HepG2 (cell line): ENCODE results near the gene MINDY1. TPM values are rescaled to one million over a fixed set of nuclear protein-coding genes. Genes with fewer than 3 reads are reported as not detected.

Source experiments
- FOXO4 ChIP-seq: sonication (generic); formaldehyde crosslinking; conservative IDR thresholded peaks from 2 replicates; pipeline ENCODE4 v1.8.1; 2023; ENCODE audit warnings: missing genetic modification reagents
- FOXP1 ChIP-seq, 2 experiments: fragments of 450-650 bp in 1 of 2; IDR thresholded peaks; 2 replicates each; pipeline ENCODE4 v1.6.1; 2017 to 2018; ENCODE audit warnings: antibody characterized with exemption in 1 of 2
- GATAD2A ChIP-seq: IDR thresholded peaks from 2 replicates; pipeline ENCODE4 v1.6.1; 2016
- PHB2 ChIP-seq: fragments of 450-650 bp; IDR thresholded peaks from 2 replicates; pipeline ENCODE4 v1.6.1; 2018; ENCODE audit not compliant: partially characterized antibody
- TSC22D2 ChIP-seq: sonication (generic); formaldehyde crosslinking; IDR thresholded peaks from 2 replicates; pipeline ENCODE4 v1.5.1; 2020; ENCODE audit warnings: missing genetic modification reagents, mild to moderate bottlenecking, borderline replicate concordance
- YEATS2 ChIP-seq: sonication (generic); formaldehyde crosslinking; IDR thresholded peaks from 2 replicates; pipeline ENCODE4 v1.4.0; 2020; ENCODE audit warnings: missing genetic modification reagents, borderline replicate concordance
- ZBTB7A ChIP-seq: sonication (generic); formaldehyde crosslinking; IDR thresholded peaks from 2 replicates; pipeline ENCODE4 v1.8.0; 2022; ENCODE audit warnings: mild to moderate bottlenecking, missing genetic modification reagents
- ZFYVE20 ChIP-seq: sonication (generic); formaldehyde crosslinking; IDR thresholded peaks from 2 replicates; pipeline ENCODE4 v1.8.0; 2023; ENCODE audit warnings: low read depth, mild to moderate bottlenecking, moderate library complexity, missing genetic modification reagents, borderline replicate concordance
- ZNF10 ChIP-seq: sonication (generic); formaldehyde crosslinking; IDR thresholded peaks from 2 replicates; pipeline ENCODE4 v1.4.0; 2020; ENCODE audit warnings: mild to moderate bottlenecking, low read depth, missing genetic modification reagents, borderline replicate concordance
- ZNF12 ChIP-seq: sonication (generic); formaldehyde crosslinking; IDR thresholded peaks from 2 replicates; pipeline ENCODE4 v1.5.0; 2020; ENCODE audit warnings: missing genetic modification reagents
- ZNF589 ChIP-seq: sonication (generic); formaldehyde crosslinking; conservative IDR thresholded peaks from 2 replicates; pipeline ENCODE4 v1.8.0; 2022; ENCODE audit warnings: mild to moderate bottlenecking, moderate library complexity, missing genetic modification reagents
- ZNF687 ChIP-seq: sonication (generic); formaldehyde crosslinking; IDR thresholded peaks from 2 replicates; pipeline ENCODE4 v1.5.1; 2020; ENCODE audit warnings: mild to moderate bottlenecking, missing genetic modification reagents, moderate library complexity
- ZNF740 ChIP-seq: sonication (generic); formaldehyde crosslinking; IDR thresholded peaks from 2 replicates; pipeline ENCODE4 v1.4.0; 2020; ENCODE audit warnings: missing genetic modification reagents
- ZNF749 ChIP-seq: sonication (generic); formaldehyde crosslinking; IDR thresholded peaks from 2 replicates; pipeline ENCODE4 v1.8.0; 2022; ENCODE audit warnings: mild to moderate bottlenecking, missing genetic modification reagents, moderate library complexity, borderline replicate concordance
- polyA plus RNA-seq, 8 experiments: library from polyadenylated mRNA; depleted of rRNA in 3 of 8; stranded (reverse) in 7 of 8; unstranded in 1 of 8; fragments of >200 nt; fragmentation: Illumina TruSeq in 4 of 8; extraction: Trizol in 4 of 8; gene quantifications; 2 replicates each; pipeline versions ENCODE4 v1.2.1 to v1.2.3, GENCODE V29; 2011 to 2016; ENCODE audit warnings: low read depth in 4 of 8, missing spikeins in 1 of 8, mixed read lengths in 1 of 8; ENCODE audit not compliant: insufficient read depth in 1 of 8
- total RNA-seq, 5 experiments: library from RNA; depleted of rRNA; stranded (reverse); fragments of >200 nt; fragmentation: Illumina TruSeq; extraction: Trizol; gene quantifications; 2 replicates each; pipeline ENCODE4 v1.2.3, GENCODE V29; 2016; ENCODE audit warnings: low read depth in 1 of 5

Gene MINDY1
- total and polyA plus RNA-seq, 2 of the 13 experiments (the other 11 are each of a cell fraction or from before 2014, with no cell fraction given) = 11.1 to 15.0 TPM

GRCh38 chr1:151048645-151049032 is 41.9 kb upstream of the MINDY1 start (continued):
- no peak for TF ChIP-seq ZNF12 (CRISPR knock-in tag)
- TF ChIP-seq ZNF10 = no peak
- TF ChIP-seq ZNF749 (CRISPR knock-in tag) = 0 out of 2 replicates have a peak, but pooled peaks have one; percentile 16
- no peak for TF ChIP-seq ZNF740 (CRISPR knock-in tag)
- 0 out of 2 replicates have a peak, but pooled peaks have one; percentile 2 for TF ChIP-seq ZBTB7A (CRISPR knock-in tag)
- no peak for TF ChIP-seq YEATS2 (CRISPR knock-in tag)
- no peak for TF ChIP-seq FOXP1 (IDR thresholded peaks at IDR 0.05)
- no peak for TF ChIP-seq FOXP1 (CRISPR knock-in tag; IDR thresholded peaks at IDR 0.05)
- TF ChIP-seq FOXO4 (CRISPR knock-in tag) = 0 out of 2 replicates have a peak, but pooled peaks have one; percentile 30
- no peak for TF ChIP-seq PHB2
- peak; percentile 72; the same call in 1 of the 2 replicates for TF ChIP-seq TSC22D2
- TF ChIP-seq ZFYVE20 (CRISPR knock-in tag) = no peak
- no peak for TF ChIP-seq ZNF589
- TF ChIP-seq ZNF687 (CRISPR knock-in tag) = 0 out of 2 replicates have a peak, but pooled peaks have one; percentile 43
- TF ChIP-seq GATAD2A = peak; percentile 19; the same call in 1 of the 2 replicates
